ENCODE data around the gene PKNOX2.

DNA sequence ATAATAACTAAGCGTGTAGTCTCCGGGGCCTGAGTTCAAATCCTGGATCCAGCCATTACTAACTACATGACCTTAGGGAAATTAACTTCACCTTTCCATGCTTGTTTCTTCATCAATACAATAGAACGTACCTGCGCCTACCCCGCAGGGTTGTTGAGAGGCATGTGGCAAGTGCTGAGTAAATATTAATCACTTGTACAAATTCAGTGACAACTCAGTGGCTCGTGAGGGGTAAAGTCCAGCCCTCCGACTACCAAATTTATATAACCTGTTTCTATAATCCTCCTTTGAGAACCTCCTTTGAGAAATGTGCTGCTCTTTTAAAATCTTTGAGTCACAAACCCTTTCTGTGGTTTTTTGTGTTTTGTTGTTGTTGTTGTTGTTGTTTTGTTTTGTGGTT, 281.7 kb downstream of the PKNOX2 start:
- TF ChIP-seq CTCF (IDR thresholded peaks at IDR 0.05; ENCODE audit: borderline replicate concordance, extremely low read depth, low read length, poor library complexity, severe bottlenecking) (no peak), EZH2 (IDR thresholded peaks at IDR 0.05; ENCODE audit: borderline replicate concordance, low read depth, low read length, severe bottlenecking) (no peak)
